ENCODE data around the gene SRSF5. TPM values are rescaled to one million over a fixed set of nuclear protein-coding genes. Genes with fewer than 3 reads are reported as not detected.

SRSF5 gene
- total and polyA plus RNA-seq, 2 of the 13 experiments (the other 11 are each of a cell fraction or from before 2014, with no cell fraction given) = 189 to 277 TPM

- peak; percentile 86; the same call in 1 of the 2 replicates for TF ChIP-seq ZNF232 (CRISPR knock-in tag; IDR thresholded peaks at IDR 0.05; ENCODE audit: borderline replicate concordance)
- TF ChIP-seq SIX4 (CRISPR knock-in tag; IDR thresholded peaks at IDR 0.05) = peak; percentile 61
- TF ChIP-seq EHMT2 (IDR thresholded peaks at IDR 0.05; ENCODE audit: borderline replicate concordance, low read depth, low read length) = peak; percentile 70; the same call in 1 of the 2 replicates
- TF ChIP-seq KLF15 (CRISPR knock-in tag; IDR thresholded peaks at IDR 0.05; ENCODE audit: borderline replicate concordance) = no peak
- TF ChIP-seq ZNF30 (CRISPR knock-in tag; IDR thresholded peaks at IDR 0.05) = no peak
- TF ChIP-seq ZFP62 (CRISPR knock-in tag; IDR thresholded peaks at IDR 0.05) = no peak
- TF ChIP-seq GZF1 (CRISPR knock-in tag; IDR thresholded peaks at IDR 0.05) = peak; percentile 58; the same call in 1 of the 2 replicates
- TF ChIP-seq FOSL1 (CRISPR knock-in tag; IDR thresholded peaks at IDR 0.05; ENCODE audit: borderline replicate concordance) = peak; percentile 47; the same call in 1 of the 2 replicates
- TF ChIP-seq MYNN (CRISPR knock-in tag; IDR thresholded peaks at IDR 0.05; ENCODE audit: low read depth) = no peak
- peak; percentile 27; the same call in 1 of the 2 replicates for TF ChIP-seq MIXL1 (CRISPR knock-in tag; IDR thresholded peaks at IDR 0.05)
- peak; percentile 97 for TF ChIP-seq CREM (IDR thresholded peaks at IDR 0.05)
- peak; percentile 65; the same call in 1 of the 2 replicates for TF ChIP-seq CREM (CRISPR knock-in tag; IDR thresholded peaks at IDR 0.05)
- no peak for TF ChIP-seq U2AF2 (IDR thresholded peaks at IDR 0.05; ENCODE audit: low read depth, low read length)
- 0 out of 2 replicates have a peak, but pooled peaks have one; percentile 68 for TF ChIP-seq KLF9 (CRISPR knock-in tag; IDR thresholded peaks at IDR 0.05; ENCODE audit: low read depth)
- peak; percentile 83 for TF ChIP-seq AGO1 (IDR thresholded peaks at IDR 0.05; ENCODE audit: low read depth, low read length, poor library complexity, severe bottlenecking)
- no peak for TF ChIP-seq ZNF549 (CRISPR knock-in tag; IDR thresholded peaks at IDR 0.05)
- TF ChIP-seq TEF (CRISPR knock-in tag; IDR thresholded peaks at IDR 0.05) = 0 out of 2 replicates have a peak, but pooled peaks have one; percentile 70
- TF ChIP-seq BATF2 (CRISPR knock-in tag; IDR thresholded peaks at IDR 0.05) = 0 out of 2 replicates have a peak, but pooled peaks have one; percentile 50
- TF ChIP-seq ZMYM4 (CRISPR knock-in tag; IDR thresholded peaks at IDR 0.05) = peak; percentile 96
- TF ChIP-seq ARHGAP35 (CRISPR knock-in tag; IDR thresholded peaks at IDR 0.05; ENCODE audit: borderline replicate concordance) = 0 out of 2 replicates have a peak, but pooled peaks have one; percentile 9
- TF ChIP-seq NFE2L1 (CRISPR knock-in tag; IDR thresholded peaks at IDR 0.05; ENCODE audit: borderline replicate concordance) = no peak
- TF ChIP-seq NCOA2 (CRISPR knock-in tag; IDR thresholded peaks at IDR 0.05) = no peak
- 0 out of 2 replicates have a peak, but pooled peaks have one; percentile 33 for TF ChIP-seq ZNF543 (CRISPR knock-in tag; IDR thresholded peaks at IDR 0.05)
- peak; percentile 98 for TF ChIP-seq GABPB1 (CRISPR knock-in tag; IDR thresholded peaks at IDR 0.05)
- TF ChIP-seq ZNF451 (CRISPR knock-in tag; IDR thresholded peaks at IDR 0.05) = 0 out of 2 replicates have a peak, but pooled peaks have one; percentile 51
- TF ChIP-seq, protein P1, sequence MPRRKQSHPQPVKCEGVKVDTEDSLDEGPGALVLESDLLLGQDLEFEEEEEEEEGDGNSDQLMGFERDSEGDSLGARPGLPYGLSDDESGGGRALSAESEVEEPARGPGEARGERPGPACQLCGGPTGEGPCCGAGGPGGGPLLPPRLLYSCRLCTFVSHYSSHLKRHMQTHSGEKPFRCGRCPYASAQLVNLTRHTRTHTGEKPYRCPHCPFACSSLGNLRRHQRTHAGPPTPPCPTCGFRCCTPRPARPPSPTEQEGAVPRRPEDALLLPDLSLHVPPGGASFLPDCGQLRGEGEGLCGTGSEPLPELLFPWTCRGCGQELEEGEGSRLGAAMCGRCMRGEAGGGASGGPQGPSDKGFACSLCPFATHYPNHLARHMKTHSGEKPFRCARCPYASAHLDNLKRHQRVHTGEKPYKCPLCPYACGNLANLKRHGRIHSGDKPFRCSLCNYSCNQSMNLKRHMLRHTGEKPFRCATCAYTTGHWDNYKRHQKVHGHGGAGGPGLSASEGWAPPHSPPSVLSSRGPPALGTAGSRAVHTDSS (CRISPR knock-in tag; conservative IDR thresholded peaks at IDR 0.05) = 0 out of 2 replicates have a peak, but pooled peaks have one; percentile 34
Measured at GRCh38 chr14:69766984-69767368, at the start of gene SRSF5 (continued).

Data from HepG2 (cell line).